ENCODE data around the gene RAB11FIP5. TPM values are rescaled to one million over a fixed set of nuclear protein-coding genes. Genes with fewer than 3 reads are reported as not detected.

Gene RAB11FIP5
- total RNA-seq (47.0 and 49.4 TPM in 2 replicates), polyA plus RNA-seq (32.4 and 36.6 TPM in 2 replicates), polyA minus RNA-seq (71.5 and 74.9 TPM in 2 replicates), Bru-seq, nascent RNA (percentile 65 among the genes with signal in this experiment), BruChase-seq, experiment 1, labeled RNA remaining after a 6-hour chase (percentile 86 among the genes with signal in this experiment), BruChase-seq, experiment 2, labeled RNA remaining after a 2-hour chase (percentile 81 among the genes with signal in this experiment)
- polyA plus RNA-seq (2011; cell fraction: cytosol; rRNA removed): 35.8 and 36.8 TPM in 2 replicates
- 28.3 and 31.5 TPM in 2 replicates for polyA plus RNA-seq (2011; cell fraction: nucleus; rRNA removed)
- 56.4 and 64.0 TPM in 2 replicates for polyA plus RNA-seq (2012)
- 9.1 TPM for polyA minus RNA-seq (2011; cell fraction: cytosol; rRNA and poly(A)+ RNA removed)
- 17.6 and 20.4 TPM in 2 replicates for polyA minus RNA-seq (2011; cell fraction: nucleus; rRNA and poly(A)+ RNA removed)
- long read RNA-seq, full-length matches to known transcripts: 38 of 82 reads
- long read RNA-seq, partial matches to known transcripts: 18 of 82 reads
- long read RNA-seq, other reads (novel, unspliced or antisense): 26 of 82 reads

GRCh38 chr2:73112913-73113854 is at the start of gene RAB11FIP5:
Gene RAB11FIP5 (minus strand): TSS chr2:73112948. CDS start chr2:73112777, 171 bp downstream.
- Histone ChIP-seq H4K20me1 (replicated peaks; ENCODE audit: control insufficient read depth, extremely low read depth, insufficient read depth, low read length) (no peaks in the 10 kb centered on the region), H3K27me3 (ENCODE audit: control insufficient read depth in 2 of 2, insufficient read depth in 2 of 2, low read length in 2 of 2) (no peaks in the 10 kb centered on the region), H3K27ac (ENCODE audit: insufficient read depth, low read depth, low read length) (peak within 1 kb of the TSS; percentile 60), H3K4me2 (ENCODE audit: insufficient read depth, low read length) (peak within 1 kb of the TSS; percentile 79), H3K9ac (replicated peaks; ENCODE audit: extremely low read depth, insufficient read depth, low read length) (peak within 1 kb of the TSS; percentile 87), H3K9me3 (replicated peaks; ENCODE audit: control insufficient read depth, insufficient read depth, low read length) (no peaks in the 10 kb centered on the region), H3K4me3 (replicated peaks in 1 of 3; ENCODE audit: insufficient read depth in 1 of 3, low read depth in 1 of 3, low read length in 3 of 3) (peak within 1 kb of the TSS; percentile 73 to 76 (median 74)), H3K9me1 (replicated peaks; ENCODE audit: control insufficient read depth, extremely low read depth, insufficient read depth, low read length) (no peaks in the 10 kb centered on the region), H3K36me3 (ENCODE audit: control insufficient read depth in 2 of 2, extremely low read depth in 1 of 2, insufficient read depth in 2 of 2, low read length in 2 of 2) (no peaks in the 10 kb centered on the region), H3K4me1 (ENCODE audit: control insufficient read depth, extremely low read depth, insufficient read depth, low read length) (peaks cover 16% of the 10 kb centered on the region), H2AFZ (ENCODE audit: low read depth, low read length) (peak within 1 kb of the TSS; percentile 89), H3K79me2 (ENCODE audit: control insufficient read depth, insufficient read depth, low read length) (peaks cover 33% of the 10 kb centered on the region)
- intact Hi-C loops (cut with micrococcal nuclease): loop anchor here (1.0 kb wide), 1 partner anchor 42 kb away; the partner anchor contains the start of gene SFXN5
- ChIA-PET POLR2A (interaction anchor here (1.1 kb wide), 1 partner anchor 21 kb away, joined by 3 read pairs; no protein-coding TSS in a partner anchor), CTCF (interaction anchor here (1.0 to 6.6 kb wide), 8 partner anchors 11 to 64 kb away, joined by 3 to 69 read pairs (median 6); no protein-coding TSS in a partner anchor)
- dilution Hi-C loops (cut with MboI; ENCODE audit: extremely low pct_ligation_motif_present, low sequenced_read_pairs): no loop called here
- FAIRE-seq (peak; percentile 55), DNase-seq (ENCODE audit: low read depth, low spot score) (peak; percentile 70)
- peak; percentile 9 for TF ChIP-seq FOS (IDR thresholded peaks at IDR 0.05; ENCODE audit: borderline replicate concordance, insufficient read depth, low read length)
- no peak for TF ChIP-seq CTCF (IDR thresholded peaks at IDR 0.05; ENCODE audit: extremely low read depth in 1 of 2, insufficient read depth in 1 of 2, low read depth in 1 of 2, low read length in 2 of 2)
- peak; percentile 55 for TF ChIP-seq POLR2A (IDR thresholded peaks at IDR 0.05; ENCODE audit: low read depth, low read length)
- BruUV-seq (replicated peaks): TSS peak; percentile 49
